GM18870 (cell line): ENCODE results near the gene EFCAB14.
A peak's percentile ranks its signal among the peaks of the same experiment; 100 is the strongest.
"Not testable (repeated sequence)": the region's sequence is repeated elsewhere in the genome, so short reads cannot be mapped to it uniquely, and the experiment has no call there.

Experiments
- ATAC-seq: cut with Tn5 transposase; IDR thresholded peaks from one replicate; pipeline ENCODE4 v1.9.1; 2021; ENCODE audit warnings: moderate library complexity; ENCODE audit not compliant: unreplicated experiment

The EFCAB14 gene

GRCh38 chr1:46687921-46688509 is 30.9 kb downstream of the EFCAB14 start:
- ATAC-seq, result no peak

GRCh38 chr1:46687093-46687659 is 31.7 kb downstream of the EFCAB14 start:
- ATAC-seq, result no peak

- no peak for ATAC-seq
Observed at GRCh38 chr1:46686255-46686654, 32.7 kb downstream of the EFCAB14 start.

- no peak for ATAC-seq
Observed at GRCh38 chr1:46684670-46685069, 34.2 kb downstream of the EFCAB14 start.

GRCh38 chr1:46682064-46682463 is 36.9 kb downstream of the EFCAB14 start:
- ATAC-seq, result no peak

GRCh38 chr1:46681333-46682034 is 37.4 kb downstream of the EFCAB14 start:
- ATAC-seq, result no peak

GRCh38 chr1:46679789-46680573 is 38.9 kb downstream of the EFCAB14 start:
- ATAC-seq, result no peak

- ATAC-seq, result no peak
Observed at GRCh38 chr1:46677339-46677738, 41.6 kb downstream of the EFCAB14 start.

- ATAC-seq, result no peak
Observed at GRCh38 chr1:46676531-46676930, 42.4 kb downstream of the EFCAB14 start.

GRCh38 chr1:46675549-46676314 is 43.2 kb downstream of the EFCAB14 start:
- ATAC-seq, result peak; percentile 81

GRCh38 chr1:46673749-46674182 is 45.1 kb downstream of the EFCAB14 start:
- ATAC-seq, result no peak

GRCh38 chr1:46672696-46673095 is 46.2 kb downstream of the EFCAB14 start:
- no peak for ATAC-seq

- no peak for ATAC-seq
Observed at GRCh38 chr1:46671554-46671953, 47.4 kb downstream of the EFCAB14 start, which contains the start of gene TEX38. Gene TEX38 (plus strand): TSS chr1:46671854. CDS start chr1:46671935, 81 bp downstream.

- ATAC-seq, result no peak
Observed at GRCh38 chr1:46670134-46670533, 48.8 kb downstream of the EFCAB14 start.

GRCh38 chr1:46667782-46668760 is 50.8 kb downstream of the EFCAB14 start, which contains the start of gene ATPAF1:
Gene ATPAF1 (minus strand): TSS chr1:46668364. CDS start chr1:46668322, 42 bp downstream.
- ATAC-seq, result no peak

- no peak for ATAC-seq
Observed at GRCh38 chr1:46665983-46666382, 52.9 kb downstream of the EFCAB14 start.

- ATAC-seq, result not testable (repeated sequence)
Observed at GRCh38 chr1:46662919-46663318, 56.0 kb downstream of the EFCAB14 start.

GRCh38 chr1:46660116-46660515 is 58.8 kb downstream of the EFCAB14 start:
- ATAC-seq, result peak; percentile 73

GRCh38 chr1:46659307-46659870 is 59.5 kb downstream of the EFCAB14 start:
- ATAC-seq, result no peak
